Activated naive CD4-positive, alpha-beta T cell treated with anti-CD3 and anti-CD28 coated beads, Interleukin-2, amount 50 U/mL, for 24 hours (primary cell): ENCODE results near the gene GMEB2.
"Not testable (repeated sequence)": the region's sequence is repeated elsewhere in the genome, so short reads cannot be mapped to it uniquely, and the experiment has no call there.

ENCODE experiments used
- H3K27ac Mint-ChIP-seq: one replicate; pipeline ENCODE4 v1.8.0; 2021; ENCODE audit warnings: mild to moderate bottlenecking, mixed read lengths
- H3K27me3 Mint-ChIP-seq: one replicate; pipeline ENCODE4 v1.8.0; 2021; ENCODE audit warnings: mixed read lengths
- H3K36me3 Mint-ChIP-seq: one replicate; pipeline ENCODE4 v1.8.0; 2021; ENCODE audit warnings: mixed read lengths
- H3K4me1 Mint-ChIP-seq: one replicate; pipeline ENCODE4 v1.8.0; 2021; ENCODE audit warnings: mixed read lengths
- H3K4me3 Mint-ChIP-seq: one replicate; pipeline ENCODE4 v1.8.0; 2021; ENCODE audit warnings: mild to moderate bottlenecking, mixed read lengths
- H3K9me3 Mint-ChIP-seq: one replicate; pipeline ENCODE4 v1.8.0; 2021; ENCODE audit warnings: mixed read lengths

Gene GMEB2

DNA sequence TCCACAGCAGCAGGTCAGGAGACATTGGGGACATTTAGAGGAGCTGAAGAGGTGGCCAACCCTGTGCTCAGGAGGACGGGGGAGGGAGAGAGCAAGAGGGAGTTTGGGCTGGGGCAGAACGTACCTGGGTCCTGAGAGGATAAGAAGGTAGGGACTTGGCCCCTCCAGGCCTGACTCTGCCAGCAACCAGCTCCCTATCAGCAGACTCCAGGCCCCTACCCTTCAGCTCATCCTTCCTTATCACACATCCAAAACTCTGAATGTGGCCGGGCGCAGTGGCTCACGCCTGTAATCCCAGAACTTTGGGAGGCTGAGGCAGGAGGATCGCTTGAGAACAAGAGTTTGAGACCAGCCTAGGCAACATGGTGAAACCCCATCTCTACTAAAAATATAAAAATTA lies 21.3 kb upstream of the GMEB2 start:
- Mint-ChIP-seq H3K4me3 (no peak overlapping the region), H3K36me3 (no peaks in the 10 kb centered on the region), H3K27ac (no peak overlapping the region), H3K27me3 (no peaks in the 10 kb centered on the region), H3K9me3 (no peaks in the 10 kb centered on the region), H3K4me1 (peaks cover 15% of the 10 kb centered on the region)

GRCh38 chr20:63645218-63645617 lies 18.3 kb upstream of the GMEB2 start:
- Mint-ChIP-seq H3K27ac (no peak overlapping the region), H3K27me3 (no peaks in the 10 kb centered on the region), H3K36me3 (no peaks in the 10 kb centered on the region), H3K4me1 (peaks cover 8% of the 10 kb centered on the region), H3K9me3 (no peaks in the 10 kb centered on the region), H3K4me3 (no peak overlapping the region)

DNA sequence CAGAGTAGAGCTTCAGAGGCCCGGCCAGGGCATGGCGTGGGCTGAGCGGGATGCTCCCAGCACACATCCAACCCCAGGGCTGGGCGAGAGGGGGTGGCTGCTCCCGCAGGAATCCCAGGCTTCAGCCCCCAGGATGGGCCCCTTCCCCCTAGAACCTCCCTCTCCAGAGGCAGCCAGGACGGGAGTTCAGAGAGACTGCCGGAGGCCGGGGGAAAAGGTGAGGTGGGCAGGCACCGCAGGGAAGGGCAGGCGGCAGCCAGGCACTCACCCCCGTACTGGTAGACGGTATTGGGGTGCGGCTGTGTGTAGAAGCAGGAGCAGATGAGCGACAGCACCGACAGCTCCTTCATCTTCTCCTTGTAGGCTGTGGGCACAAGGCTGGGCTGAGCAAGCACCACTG lies 17.0 kb upstream of the GMEB2 start:
- Mint-ChIP-seq H3K9me3 (no peaks in the 10 kb centered on the region), H3K36me3 (no peaks in the 10 kb centered on the region), H3K4me1 (peaks cover 16% of the 10 kb centered on the region), H3K27ac (no peak overlapping the region), H3K27me3 (no peaks in the 10 kb centered on the region), H3K4me3 (no peak overlapping the region)

DNA sequence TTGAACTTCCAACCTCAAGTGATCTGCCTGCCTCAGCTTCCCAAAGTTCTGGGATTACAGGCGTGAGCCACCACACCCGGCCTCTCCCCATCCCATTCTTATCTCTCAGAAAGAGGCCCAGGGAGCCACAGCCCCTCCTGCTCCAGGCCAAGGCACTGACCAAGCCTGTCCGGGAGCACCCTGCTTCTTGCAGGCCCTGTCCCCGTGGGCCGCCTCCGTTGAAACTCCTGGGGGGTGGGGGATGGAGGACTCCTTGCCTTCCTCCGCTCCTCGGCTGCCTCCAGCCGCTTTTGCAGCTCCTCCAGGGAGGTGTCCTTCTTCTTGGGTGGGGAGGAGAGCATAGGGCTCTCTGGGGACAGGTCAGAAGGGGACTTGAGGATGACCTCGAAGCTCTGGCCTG lies 16.6 kb upstream of the GMEB2 start:
- H3K4me3 Mint-ChIP-seq, result no peak overlapping the region
- peak overlapping the region; percentile 91 for H3K27ac Mint-ChIP-seq
- peaks cover 19% of the 10 kb centered on the region for H3K4me1 Mint-ChIP-seq
- no peaks in the 10 kb centered on the region for H3K9me3 Mint-ChIP-seq
- H3K27me3 Mint-ChIP-seq, result no peaks in the 10 kb centered on the region
- no peaks in the 10 kb centered on the region for H3K36me3 Mint-ChIP-seq

GRCh38 chr20:63642527-63643247 lies 15.8 kb upstream of the GMEB2 start:
- Mint-ChIP-seq H3K27ac (no peak overlapping the region), H3K4me3 (peak overlapping the region; percentile 57), H3K27me3 (no peaks in the 10 kb centered on the region), H3K9me3 (no peaks in the 10 kb centered on the region), H3K36me3 (no peaks in the 10 kb centered on the region), H3K4me1 (peaks cover 24% of the 10 kb centered on the region)

GRCh38 chr20:63641792-63642523 lies 15.1 kb upstream of the GMEB2 start:
- H3K4me1 Mint-ChIP-seq, result peaks cover 30% of the 10 kb centered on the region
- no peaks in the 10 kb centered on the region for H3K27me3 Mint-ChIP-seq
- H3K36me3 Mint-ChIP-seq, result no peaks in the 10 kb centered on the region
- H3K9me3 Mint-ChIP-seq, result no peaks in the 10 kb centered on the region
- peak overlapping the region; percentile 47 for H3K4me3 Mint-ChIP-seq
- peak overlapping the region; percentile 41 for H3K27ac Mint-ChIP-seq

- peak overlapping the region; percentile 70 for H3K4me3 Mint-ChIP-seq
- H3K4me1 Mint-ChIP-seq, result peaks cover 33% of the 10 kb centered on the region
- H3K36me3 Mint-ChIP-seq, result no peaks in the 10 kb centered on the region
- H3K27ac Mint-ChIP-seq, result peak overlapping the region; percentile 74
- H3K9me3 Mint-ChIP-seq, result no peaks in the 10 kb centered on the region
- no peaks in the 10 kb centered on the region for H3K27me3 Mint-ChIP-seq
These were observed 14.4 kb upstream of the GMEB2 start for GRCh38 chr20:63641146-63641791.

GRCh38 chr20:63640686-63641085 lies 13.8 kb upstream of the GMEB2 start:
- not testable (repeated sequence) for H3K36me3 Mint-ChIP-seq, H3K27ac Mint-ChIP-seq, H3K9me3 Mint-ChIP-seq, H3K27me3 Mint-ChIP-seq
- Mint-ChIP-seq H3K4me3 (peak overlapping the region; percentile 71), H3K4me1 (peaks cover 37% of the 10 kb centered on the region)

DNA sequence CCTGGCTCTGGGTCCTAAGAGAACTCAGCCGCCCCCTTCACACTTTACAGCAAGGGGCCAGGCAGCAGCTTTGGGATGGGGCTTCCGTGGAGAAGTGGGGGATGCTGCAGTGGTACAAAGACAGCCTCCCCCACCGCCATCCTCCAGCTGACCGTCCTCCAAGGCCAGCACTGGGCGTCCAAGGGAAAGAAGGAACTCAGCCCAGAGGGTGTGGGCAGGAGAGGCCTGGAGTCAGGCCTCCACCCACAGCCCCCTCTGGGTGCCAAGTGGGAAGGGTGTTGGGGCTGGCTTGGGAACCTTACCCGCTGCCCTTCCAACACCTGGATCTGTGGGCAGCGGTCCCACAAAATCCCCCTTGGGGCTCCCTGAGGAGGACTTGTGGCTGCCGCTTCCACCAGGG lies 13.2 kb upstream of the GMEB2 start:
- Mint-ChIP-seq H3K4me3 (peak overlapping the region; percentile 90), H3K36me3 (no peaks in the 10 kb centered on the region), H3K4me1 (peaks cover 43% of the 10 kb centered on the region), H3K9me3 (no peaks in the 10 kb centered on the region), H3K27ac (peak overlapping the region; percentile 65), H3K27me3 (no peaks in the 10 kb centered on the region)

DNA sequence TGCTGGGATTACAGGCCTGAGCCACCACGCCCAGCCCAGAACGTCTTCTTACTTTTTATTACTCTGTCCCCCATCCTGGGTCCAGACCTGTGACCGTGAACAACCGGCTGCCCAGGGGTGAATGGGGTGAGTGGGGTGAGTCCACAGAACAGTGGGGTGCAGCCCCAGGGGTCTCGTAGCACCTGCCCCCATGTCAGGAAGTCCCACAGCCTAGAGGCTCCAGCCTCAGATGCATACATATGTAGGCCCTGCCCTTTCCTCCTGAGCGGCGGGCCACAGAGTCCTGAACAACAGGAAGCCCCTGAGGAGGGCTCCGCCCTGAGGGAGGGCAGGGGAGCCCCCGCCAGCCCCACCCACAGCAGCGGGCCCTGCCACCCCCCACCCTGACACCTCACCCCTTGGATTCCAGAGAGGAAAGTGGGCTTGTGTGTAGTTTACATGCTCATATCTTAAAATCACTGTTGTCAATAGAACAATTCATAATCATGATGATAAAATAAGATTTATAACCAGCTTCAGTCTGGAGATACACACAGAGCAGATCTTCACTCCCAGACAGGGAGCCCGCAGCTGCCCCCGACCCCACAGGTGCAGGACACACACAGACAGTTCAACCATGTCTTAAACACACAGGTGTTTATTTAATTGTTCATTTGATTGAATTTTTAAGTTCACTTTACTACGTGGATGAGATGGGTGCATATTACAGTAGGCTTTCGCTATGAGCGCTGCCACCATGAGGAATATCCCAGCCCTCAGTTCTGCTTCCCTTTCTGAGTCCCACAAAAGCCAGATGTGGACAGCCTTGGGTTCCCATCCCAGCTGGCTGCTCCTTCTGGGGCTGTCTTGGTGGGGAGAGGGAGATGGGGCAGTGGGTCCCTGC lies 12.4 kb upstream of the GMEB2 start:
- Mint-ChIP-seq H3K27ac (peak overlapping the region; percentile 97), H3K36me3 (no peaks in the 10 kb centered on the region), H3K27me3 (no peaks in the 10 kb centered on the region), H3K9me3 (no peaks in the 10 kb centered on the region), H3K4me1 (peaks cover 49% of the 10 kb centered on the region), H3K4me3 (peak overlapping the region; percentile 90)

DNA sequence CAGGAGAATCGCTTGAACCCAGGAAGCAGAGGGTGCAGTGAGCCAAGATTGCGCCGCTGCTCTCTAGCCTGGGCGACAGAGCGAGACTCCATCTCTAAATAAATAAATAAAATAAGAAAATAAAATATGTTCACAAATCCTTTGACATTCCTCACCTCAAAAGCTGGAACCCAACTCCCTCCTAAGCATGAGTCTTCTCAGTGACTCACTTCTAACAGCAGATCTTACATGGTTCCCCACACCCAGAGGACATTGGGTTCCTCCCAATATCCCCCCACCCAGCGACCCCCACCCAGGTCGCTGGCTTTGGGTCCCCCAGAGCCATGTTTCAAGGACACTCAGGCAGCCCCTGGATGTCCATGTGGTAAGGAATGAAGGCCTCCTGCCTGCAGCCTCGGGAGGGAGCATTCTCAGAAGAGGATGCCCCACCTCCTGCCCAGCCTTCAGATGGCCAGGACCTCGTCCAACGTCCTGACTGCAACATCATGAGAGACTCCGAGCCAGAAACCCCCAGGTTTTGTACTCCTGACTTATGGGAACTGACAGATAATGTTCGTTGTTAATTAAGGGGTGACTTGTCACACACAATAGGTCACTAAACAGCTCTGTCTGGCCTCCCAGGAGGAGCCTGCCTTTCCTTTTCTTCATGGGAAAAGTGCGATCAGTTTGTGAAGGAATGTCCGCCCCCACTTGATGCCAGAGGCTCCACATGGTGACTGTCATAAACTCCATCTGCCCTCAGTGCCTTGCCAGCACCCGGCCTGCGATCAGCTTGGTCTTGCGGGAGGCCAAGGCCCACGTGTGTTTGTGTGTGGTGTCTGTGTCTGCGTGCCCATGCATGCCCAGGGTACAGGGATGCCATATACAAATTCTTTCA lies 10.1 kb upstream of the GMEB2 start:
- Mint-ChIP-seq H3K36me3 (no peaks in the 10 kb centered on the region), H3K9me3 (no peaks in the 10 kb centered on the region), H3K4me1 (peaks cover 65% of the 10 kb centered on the region), H3K27me3 (no peaks in the 10 kb centered on the region), H3K4me3 (no peak overlapping the region), H3K27ac (peak overlapping the region; percentile 55)

DNA sequence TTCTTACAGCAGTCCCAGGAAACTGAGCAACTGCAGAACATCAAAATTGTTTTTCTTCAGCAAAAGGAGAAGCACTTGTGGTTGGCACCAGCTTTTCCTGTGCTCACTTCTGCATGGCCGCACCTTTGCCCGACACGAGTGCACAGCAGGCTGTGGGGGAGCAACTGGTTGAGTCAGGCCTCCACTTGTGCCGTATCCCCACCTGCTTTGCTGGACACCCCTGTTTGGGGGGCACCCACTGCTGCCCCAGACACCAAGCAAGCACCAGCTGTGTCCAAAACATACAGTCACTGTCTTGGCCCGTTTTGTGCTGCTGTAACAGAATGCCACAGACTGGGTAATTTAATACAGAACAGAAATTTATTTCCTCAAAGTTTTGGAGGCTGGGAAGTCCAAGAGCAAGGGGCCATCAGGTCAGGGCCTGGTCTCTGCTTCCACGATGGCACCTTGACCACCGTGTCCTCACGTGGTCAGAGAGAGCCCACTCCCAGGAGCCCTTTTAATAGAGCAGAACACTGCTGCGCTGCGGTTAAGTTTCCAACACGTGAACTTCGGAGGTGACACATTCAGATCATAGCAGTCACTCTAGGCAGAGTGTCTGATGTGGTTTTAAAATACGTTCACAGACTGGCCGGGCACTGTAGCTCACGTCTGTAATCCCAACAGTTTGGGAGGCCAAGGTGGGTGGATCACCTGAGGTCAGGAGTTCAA lies 8.7 kb upstream of the GMEB2 start:
- no peaks in the 10 kb centered on the region for H3K9me3 Mint-ChIP-seq

GRCh38 chr20:63633732-63634131 lies 6.8 kb upstream of the GMEB2 start:
- no peaks in the 10 kb centered on the region for H3K9me3 Mint-ChIP-seq
- H3K4me3 Mint-ChIP-seq, result peak overlapping the region; percentile 39
- H3K36me3 Mint-ChIP-seq, result peaks cover 2% of the 10 kb centered on the region
- peak overlapping the region; percentile 46 for H3K27ac Mint-ChIP-seq
- no peaks in the 10 kb centered on the region for H3K27me3 Mint-ChIP-seq
- peaks cover 74% of the 10 kb centered on the region for H3K4me1 Mint-ChIP-seq

More for the DNA sequence above, 8.7 kb upstream of the GMEB2 start:
- H3K36me3 Mint-ChIP-seq, result no peaks in the 10 kb centered on the region
- no peaks in the 10 kb centered on the region for H3K27me3 Mint-ChIP-seq
- peaks cover 74% of the 10 kb centered on the region for H3K4me1 Mint-ChIP-seq
- peak overlapping the region; percentile 80 for H3K4me3 Mint-ChIP-seq
- H3K27ac Mint-ChIP-seq, result peak overlapping the region; percentile 84

DNA sequence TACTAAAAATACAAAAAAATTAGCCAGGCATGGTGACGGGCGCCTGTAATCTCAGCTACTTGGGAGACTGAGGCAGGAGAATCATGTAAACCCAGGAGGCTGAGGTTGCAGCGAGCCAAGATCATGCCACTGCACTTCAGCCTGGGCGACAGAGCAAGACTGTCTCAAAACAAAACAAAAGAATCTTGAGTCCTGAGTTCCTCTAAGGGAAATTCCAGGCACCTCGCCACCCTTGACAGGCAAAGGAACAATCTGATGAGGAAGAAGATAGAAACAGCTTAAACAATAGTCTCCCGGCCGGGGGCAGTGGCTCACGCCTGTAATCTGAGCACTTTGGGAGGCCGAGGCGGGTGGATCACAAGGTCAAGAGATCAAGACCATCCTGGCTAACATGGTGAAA lies 4.5 kb upstream of the GMEB2 start:
- H3K9me3 Mint-ChIP-seq, H3K36me3 Mint-ChIP-seq, H3K27me3 Mint-ChIP-seq: not testable (repeated sequence)
- peak overlapping the region; percentile 70 for H3K27ac Mint-ChIP-seq
- H3K4me1 Mint-ChIP-seq, result peaks cover 65% of the 10 kb centered on the region
- H3K4me3 Mint-ChIP-seq, result peak overlapping the region; percentile 30
